Measurements from ENCODE around the gene GPC1. TPM values are rescaled to one million over a fixed set of nuclear protein-coding genes. Genes with fewer than 3 reads are reported as not detected.

Gene GPC1
- total and polyA plus RNA-seq, 4 donors, result 23.2 to 62.5 (median 26.5) TPM

GRCh38 chr2:240387325-240387668, 48.2 kb upstream of the GPC1 start:
- Histone ChIP-seq H3K9ac (ENCODE audit: insufficient read depth in 1 of 2, low read length in 2 of 2) (no peak overlapping the region), H3K4me3 (no peak overlapping the region), H3K27ac (ENCODE audit: low read depth in 1 of 2, low read length in 1 of 2) (no peak overlapping the region), H3K36me3 (ENCODE audit: control insufficient read depth in 4 of 4, insufficient read depth in 4 of 4, low read length in 4 of 4) (no peaks in the 10 kb centered on the region), H3K27me3 (ENCODE audit: control insufficient read depth in 3 of 3, insufficient read depth in 3 of 3, low read length in 2 of 3) (no peaks in the 10 kb centered on the region), H3K4me1 (ENCODE audit: control insufficient read depth in 5 of 5, insufficient read depth in 5 of 5, low read length in 5 of 5) (peaks cover 0 to 4% (median 3%) of the 10 kb centered on the region in 5 donors), H3K9me3 (ENCODE audit: control insufficient read depth in 4 of 4, insufficient read depth in 3 of 4, low read length in 3 of 4) (no peaks in the 10 kb centered on the region)
- TF ChIP-seq, protein P1, sequence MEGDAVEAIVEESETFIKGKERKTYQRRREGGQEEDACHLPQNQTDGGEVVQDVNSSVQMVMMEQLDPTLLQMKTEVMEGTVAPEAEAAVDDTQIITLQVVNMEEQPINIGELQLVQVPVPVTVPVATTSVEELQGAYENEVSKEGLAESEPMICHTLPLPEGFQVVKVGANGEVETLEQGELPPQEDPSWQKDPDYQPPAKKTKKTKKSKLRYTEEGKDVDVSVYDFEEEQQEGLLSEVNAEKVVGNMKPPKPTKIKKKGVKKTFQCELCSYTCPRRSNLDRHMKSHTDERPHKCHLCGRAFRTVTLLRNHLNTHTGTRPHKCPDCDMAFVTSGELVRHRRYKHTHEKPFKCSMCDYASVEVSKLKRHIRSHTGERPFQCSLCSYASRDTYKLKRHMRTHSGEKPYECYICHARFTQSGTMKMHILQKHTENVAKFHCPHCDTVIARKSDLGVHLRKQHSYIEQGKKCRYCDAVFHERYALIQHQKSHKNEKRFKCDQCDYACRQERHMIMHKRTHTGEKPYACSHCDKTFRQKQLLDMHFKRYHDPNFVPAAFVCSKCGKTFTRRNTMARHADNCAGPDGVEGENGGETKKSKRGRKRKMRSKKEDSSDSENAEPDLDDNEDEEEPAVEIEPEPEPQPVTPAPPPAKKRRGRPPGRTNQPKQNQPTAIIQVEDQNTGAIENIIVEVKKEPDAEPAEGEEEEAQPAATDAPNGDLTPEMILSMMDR (IDR thresholded peaks at IDR 0.05; ENCODE audit: control extremely low read depth, extremely low read depth), result no peak
- DNase-seq (no peak), ATAC-seq (ENCODE audit: insufficient read depth, low FRiP score) (no peak)
- WGBS, 2 donors, result 78 to 86% methylated on average over 9 of the region's 9 CpGs

- no peak overlapping the region for H3K27ac ChIP-seq (ENCODE audit: low read depth in 1 of 2, low read length in 1 of 2)
- DNase-seq (peak; percentile 42 to 53 (median 53)), ATAC-seq (ENCODE audit: insufficient read depth, low FRiP score) (no peak)
- 78 to 85% methylated on average over 16 of the region's 16 CpGs for WGBS, 2 donors
- H3K4me1 ChIP-seq (ENCODE audit: control insufficient read depth in 5 of 5, insufficient read depth in 5 of 5, low read length in 5 of 5), result peaks cover 0 to 8% (median 3%) of the 10 kb centered on the region in 5 donors
- no peaks in the 10 kb centered on the region for H3K9me3 ChIP-seq (ENCODE audit: control insufficient read depth in 4 of 4, insufficient read depth in 3 of 4, low read length in 3 of 4)
- no peaks in the 10 kb centered on the region for H3K36me3 ChIP-seq (ENCODE audit: control insufficient read depth in 4 of 4, insufficient read depth in 4 of 4, low read length in 4 of 4)
- no peak overlapping the region for H3K4me3 ChIP-seq
- TF ChIP-seq, protein P1 (IDR thresholded peaks at IDR 0.05; ENCODE audit: control extremely low read depth, extremely low read depth), result no peak
- no peak overlapping the region for H3K9ac ChIP-seq (ENCODE audit: insufficient read depth in 1 of 2, low read length in 2 of 2)
- H3K27me3 ChIP-seq (ENCODE audit: control insufficient read depth in 3 of 3, insufficient read depth in 3 of 3, low read length in 2 of 3), result no peaks in the 10 kb centered on the region
Measured at GRCh38 chr2:240387669-240388358, 47.6 kb upstream of the GPC1 start.

DNA sequence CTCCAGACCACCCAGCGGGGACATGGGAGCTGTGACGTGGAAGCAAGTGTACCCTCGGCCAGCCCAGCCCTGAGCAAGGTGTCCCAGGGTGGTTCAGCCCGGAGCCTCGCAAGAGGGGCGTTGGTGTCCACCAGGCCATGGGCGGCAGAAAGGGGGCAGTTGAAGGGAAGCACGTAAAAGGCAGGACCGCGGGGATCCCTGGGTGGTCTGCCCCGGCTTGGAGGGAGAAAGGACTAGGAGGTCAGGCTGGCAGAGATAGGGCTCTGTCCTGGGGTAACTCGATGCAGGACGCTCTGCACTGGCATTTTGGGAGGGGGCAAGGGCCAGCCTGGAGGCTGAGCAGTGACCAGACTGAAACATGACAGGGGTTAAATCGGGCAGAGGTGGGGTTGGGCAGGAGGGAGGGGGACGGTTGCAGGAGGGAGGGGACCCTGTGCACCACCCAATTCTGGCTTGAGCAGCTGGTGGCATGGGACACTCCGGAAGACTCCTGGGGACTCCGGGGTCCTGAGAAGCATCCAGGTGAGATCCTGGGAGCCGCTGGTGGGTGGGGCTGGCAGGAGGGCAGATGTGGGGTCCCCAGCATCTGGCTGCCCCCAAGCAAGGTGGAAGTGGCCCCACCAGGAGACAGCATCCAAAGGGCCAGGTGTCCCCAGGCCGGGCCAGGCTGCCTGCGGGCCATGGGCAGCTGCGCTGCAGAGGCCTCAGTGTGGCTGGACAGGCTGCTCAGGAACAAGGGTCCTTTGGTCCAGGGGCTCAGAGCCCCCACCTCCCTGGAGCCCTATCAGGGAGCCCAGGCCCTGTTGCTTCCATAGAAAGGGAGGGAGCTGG, 46.8 kb upstream of the GPC1 start:
- ATAC-seq (ENCODE audit: insufficient read depth, low FRiP score) (no peak), DNase-seq (no peak)
- H3K27ac ChIP-seq (ENCODE audit: low read depth in 1 of 2, low read length in 1 of 2), result no peak overlapping the region
- no peaks in the 10 kb centered on the region for H3K27me3 ChIP-seq (ENCODE audit: control insufficient read depth in 3 of 3, insufficient read depth in 3 of 3, low read length in 2 of 3)
- 93 to 97% methylated on average over 21 of the region's 21 CpGs for WGBS, 2 donors
- peaks cover 0 to 12% (median 3%) of the 10 kb centered on the region in 5 donors for H3K4me1 ChIP-seq (ENCODE audit: control insufficient read depth in 5 of 5, insufficient read depth in 5 of 5, low read length in 5 of 5)
- no peaks in the 10 kb centered on the region for H3K36me3 ChIP-seq (ENCODE audit: control insufficient read depth in 4 of 4, insufficient read depth in 4 of 4, low read length in 4 of 4)
- no peaks in the 10 kb centered on the region for H3K9me3 ChIP-seq (ENCODE audit: control insufficient read depth in 4 of 4, insufficient read depth in 3 of 4, low read length in 3 of 4)
- TF ChIP-seq, protein P1 (IDR thresholded peaks at IDR 0.05; ENCODE audit: control extremely low read depth, extremely low read depth), result no peak
- no peak overlapping the region for H3K9ac ChIP-seq (ENCODE audit: insufficient read depth in 1 of 2, low read length in 2 of 2)
- H3K4me3 ChIP-seq, result no peak overlapping the region

All from lung (tissue), 12 donors.